Lower leg skin (tissue), 4 donors: ENCODE results near the gene CHST9. TPM values are rescaled to one million over a fixed set of nuclear protein-coding genes. Genes with fewer than 3 reads are reported as not detected.

Experiments
- DNase-seq, 2 donors: peaks; one replicate each; pipeline ENCODE4 v3.0.0-alpha.2; 2019; ENCODE audit warnings: low spot score in 2 of 2
- H3K4me3 ChIP-seq: fragments of 200-600 bp; sonication (generic); 2 replicates; pipeline ENCODE4 v1.5.1; 2017; ENCODE audit warnings: mild to moderate bottlenecking, low read depth; ENCODE audit not compliant: poor library complexity, severe bottlenecking
- POLR2A ChIP-seq, 2 donors: fragments of 450-650 bp; IDR thresholded peaks; one replicate each; pipeline ENCODE4 v1.6.1; 2016 to 2017; ENCODE audit warnings: antibody characterized with exemption in 2 of 2, mild to moderate bottlenecking in 1 of 2, moderate library complexity in 1 of 2
- WGBS, 2 donors: methylation state at CpG; one replicate each; pipeline ENCODE4 v1.1.5; 2018; 5-methylcytosine and 5-hydroxymethylcytosine counted together
- intact Hi-C: fragments of 100-400 bp; cut with DNase I; formaldehyde crosslinking; loops from one replicate; pipeline ENCODE4 v1.15.0; 2023; ENCODE audit warnings: low total_unique reads
- total RNA-seq, 4 donors: library from RNA; depleted of rRNA; stranded (reverse); fragments of >200 nt; gene quantifications; one replicate each; pipeline ENCODE4 v1.1.0, GENCODE V29; 2016
- TF ChIP-seq, protein P1 (sequence below), 3 donors: fragments of 450-650 bp; IDR thresholded peaks; one replicate each; pipeline ENCODE4 v1.5.1; 2016; ENCODE audit warnings: antibody characterized with exemption in 3 of 3, mild to moderate bottlenecking in 3 of 3, moderate library complexity in 2 of 3

CHST9 gene
- total RNA-seq, 4 donors from 2014 or later: 0.06 to 0.20 (median 0.08) TPM; not detected in 1

- no peak overlapping the region for H3K4me3 ChIP-seq
- no peak for DNase-seq
- 70 to 75% methylated on average over 9 of the region's 9 CpGs for WGBS, 2 donors
- intact Hi-C loops: no loop called here
- TF ChIP-seq, protein P1, sequence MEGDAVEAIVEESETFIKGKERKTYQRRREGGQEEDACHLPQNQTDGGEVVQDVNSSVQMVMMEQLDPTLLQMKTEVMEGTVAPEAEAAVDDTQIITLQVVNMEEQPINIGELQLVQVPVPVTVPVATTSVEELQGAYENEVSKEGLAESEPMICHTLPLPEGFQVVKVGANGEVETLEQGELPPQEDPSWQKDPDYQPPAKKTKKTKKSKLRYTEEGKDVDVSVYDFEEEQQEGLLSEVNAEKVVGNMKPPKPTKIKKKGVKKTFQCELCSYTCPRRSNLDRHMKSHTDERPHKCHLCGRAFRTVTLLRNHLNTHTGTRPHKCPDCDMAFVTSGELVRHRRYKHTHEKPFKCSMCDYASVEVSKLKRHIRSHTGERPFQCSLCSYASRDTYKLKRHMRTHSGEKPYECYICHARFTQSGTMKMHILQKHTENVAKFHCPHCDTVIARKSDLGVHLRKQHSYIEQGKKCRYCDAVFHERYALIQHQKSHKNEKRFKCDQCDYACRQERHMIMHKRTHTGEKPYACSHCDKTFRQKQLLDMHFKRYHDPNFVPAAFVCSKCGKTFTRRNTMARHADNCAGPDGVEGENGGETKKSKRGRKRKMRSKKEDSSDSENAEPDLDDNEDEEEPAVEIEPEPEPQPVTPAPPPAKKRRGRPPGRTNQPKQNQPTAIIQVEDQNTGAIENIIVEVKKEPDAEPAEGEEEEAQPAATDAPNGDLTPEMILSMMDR (IDR thresholded peaks at IDR 0.05): no peak
These were observed 154.7 kb downstream of the CHST9 start for GRCh38 chr18:27030421-27030820.

DNA sequence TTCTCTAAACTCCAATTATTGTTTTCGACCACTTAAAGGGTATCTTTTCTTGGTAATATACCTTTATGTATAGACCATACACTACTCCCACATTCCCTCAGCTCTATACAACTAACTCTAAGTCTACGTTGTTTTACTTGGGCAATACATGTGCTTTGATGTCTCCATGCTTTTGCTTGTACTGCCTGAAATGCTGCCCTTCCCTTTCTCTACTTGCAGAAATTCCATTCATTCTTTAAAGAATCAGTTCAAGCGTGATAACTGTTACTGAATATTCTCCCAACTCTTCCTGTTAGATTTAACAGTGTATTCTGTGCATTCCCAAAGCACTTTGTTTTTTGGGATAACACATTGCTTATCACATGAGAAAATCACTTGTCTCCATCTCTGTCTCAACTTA, 162.6 kb downstream of the CHST9 start:
- no peak overlapping the region for H3K4me3 ChIP-seq
- no peak for DNase-seq
- 55 to 62% methylated on average over 3 of the region's 3 CpGs for WGBS, 2 donors
- TF ChIP-seq, protein P1 (IDR thresholded peaks at IDR 0.05): no peak
- no peak for TF ChIP-seq POLR2A (IDR thresholded peaks at IDR 0.05)
- intact Hi-C loops: loop anchor here (10.0 kb wide), 1 partner anchor 582 kb away; no protein-coding TSS in a partner anchor

- intact Hi-C loops: no loop called here
- no peak for DNase-seq
- no peak for TF ChIP-seq POLR2A (IDR thresholded peaks at IDR 0.05)
- TF ChIP-seq, protein P1 (IDR thresholded peaks at IDR 0.05): no peak
- WGBS, 2 donors: 58 to 61% methylated on average over 2 of the region's 2 CpGs
- no peak overlapping the region for H3K4me3 ChIP-seq
These were observed 167.1 kb downstream of the CHST9 start for GRCh38 chr18:27017901-27018500.

DNA sequence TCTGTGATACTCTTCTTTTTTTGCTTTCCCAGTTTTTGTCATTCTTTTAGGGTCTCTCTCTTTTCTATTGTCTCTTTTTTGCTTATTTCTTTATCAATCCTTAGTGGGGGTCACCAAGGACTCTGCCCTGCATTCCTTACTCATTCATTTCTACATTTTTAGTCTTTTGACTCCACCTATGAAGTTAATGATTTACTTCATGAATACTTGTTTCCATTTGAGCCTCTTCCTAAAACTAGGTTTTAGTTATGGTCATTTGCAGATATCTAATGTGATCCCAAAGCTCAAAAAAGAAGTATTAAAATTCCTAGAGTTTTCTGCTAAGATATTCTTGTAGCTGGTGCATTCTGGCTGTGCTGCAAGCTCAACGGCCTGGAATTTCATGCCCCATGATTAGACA, 170.3 kb downstream of the CHST9 start:
- DNase-seq: no peak
- intact Hi-C loops: no loop called here
- no peak overlapping the region for H3K4me3 ChIP-seq
- WGBS, 2 donors: 68 to 81% methylated on average over 1 of the region's 1 CpG
- TF ChIP-seq POLR2A (IDR thresholded peaks at IDR 0.05): no peak
- TF ChIP-seq, protein P1 (IDR thresholded peaks at IDR 0.05): no peak

- no peak overlapping the region for H3K4me3 ChIP-seq
- TF ChIP-seq, protein P1 (IDR thresholded peaks at IDR 0.05): no peak
- TF ChIP-seq POLR2A (IDR thresholded peaks at IDR 0.05): no peak
- intact Hi-C loops: no loop called here
- WGBS, 2 donors: 87 to 93% methylated on average over 2 of the region's 2 CpGs
- DNase-seq: no peak
These were observed 174.3 kb downstream of the CHST9 start for GRCh38 chr18:27010784-27011183.

DNA sequence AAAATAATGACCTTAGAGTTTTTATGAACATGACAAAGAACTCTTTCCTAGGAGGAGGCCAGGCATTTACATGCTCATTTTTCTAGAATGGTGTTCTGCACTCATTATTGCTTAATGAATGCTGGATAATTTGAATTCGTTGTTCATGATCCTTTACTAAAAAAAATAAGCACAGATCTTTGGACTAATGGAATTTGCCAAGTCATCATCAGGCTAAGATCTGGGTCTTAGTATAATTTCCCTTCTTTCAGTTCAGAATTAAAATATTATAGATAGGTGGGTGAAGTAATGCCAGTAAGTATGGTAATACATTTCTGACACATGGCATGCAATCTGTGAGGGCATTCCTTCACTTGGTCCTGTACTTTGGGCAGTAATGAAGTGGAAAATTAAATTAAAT, 175.8 kb downstream of the CHST9 start:
- DNase-seq: no peak
- 67 to 71% methylated on average over 1 of the region's 1 CpG for whole genome bisulfite sequencing, 2 donors
- intact Hi-C loops: no loop called here
- no peak overlapping the region for H3K4me3 ChIP-seq
- TF ChIP-seq POLR2A (IDR thresholded peaks at IDR 0.05): no peak
- TF ChIP-seq, protein P1 (IDR thresholded peaks at IDR 0.05): no peak
